Keratinocyte (primary cell): ENCODE measurements around the gene SETBP1. TPM values are rescaled to one million over a fixed set of nuclear protein-coding genes. Genes with fewer than 3 reads are reported as not detected.

Experiments
- DNase-seq: peaks from one replicate; pipeline ENCODE4 v3.0.0-alpha.2; 2011; ENCODE audit warnings: low read depth, missing footprints, low spot score
- FAIRE-seq: peaks from 2 replicates; lab custom pipeline; 2011; peaks lifted over from hg19 to GRCh38; lab: Jason Lieb, UNC
- H2AFZ ChIP-seq: 2 replicates; pipeline ENCODE4 v1.6.0; 2012; ENCODE audit warnings: low read length, control low read depth, inconsistent platforms; ENCODE audit not compliant: control insufficient read depth
- H3K27ac ChIP-seq: 2 replicates; pipeline ENCODE4 v1.5.1; 2011; ENCODE audit warnings: low read length; ENCODE audit not compliant: control insufficient read depth, insufficient read depth
- H3K27me3 ChIP-seq: 3 replicates; pipeline ENCODE4 v1.6.0; 2011; ENCODE audit warnings: low read length; ENCODE audit not compliant: control insufficient read depth, insufficient read depth; ENCODE audit errors: extremely low read depth
- H3K36me3 ChIP-seq, 2 experiments: 2 replicates in 1 of 2; 3 replicates in 1 of 2; pipeline ENCODE4 v1.5.1; 2011; ENCODE audit warnings: low read length in 2 of 2, mild to moderate bottlenecking in 1 of 2; ENCODE audit not compliant: control insufficient read depth in 2 of 2, insufficient read depth in 2 of 2; ENCODE audit errors: extremely low read depth in 1 of 2
- H3K4me1 ChIP-seq: 3 replicates; pipeline ENCODE4 v1.5.1; 2011; ENCODE audit warnings: low read length; ENCODE audit not compliant: control insufficient read depth, insufficient read depth; ENCODE audit errors: extremely low read depth
- H3K4me2 ChIP-seq: 3 replicates; pipeline ENCODE4 v1.6.0; 2011; ENCODE audit warnings: low read depth, low read length; ENCODE audit not compliant: control insufficient read depth, insufficient read depth; ENCODE audit errors: extremely low read depth
- H3K4me3 ChIP-seq, 3 experiments: fragments of 200-600 bp in 1 of 3; sonication (generic) in 1 of 3; 2 replicates in 2 of 3; 3 replicates in 1 of 3; pipeline ENCODE4 v1.5.1; 2011 to 2016; ENCODE audit warnings: low read length in 3 of 3, mild to moderate bottlenecking in 3 of 3, control low read depth in 2 of 3, inconsistent platforms in 1 of 3, low read depth in 1 of 3, mixed read lengths in 1 of 3, mixed run types in 1 of 3, moderate library complexity in 1 of 3; ENCODE audit not compliant: control insufficient read depth in 2 of 3, insufficient read depth in 2 of 3; ENCODE audit errors: extremely low read depth in 1 of 3
- H3K79me2 ChIP-seq: 2 replicates; pipeline ENCODE4 v1.6.0; 2012; ENCODE audit warnings: low read length; ENCODE audit not compliant: control insufficient read depth, insufficient read depth
- H3K9ac ChIP-seq: 3 replicates; pipeline ENCODE4 v1.6.0; 2011; ENCODE audit warnings: low read length; ENCODE audit not compliant: control insufficient read depth, insufficient read depth; ENCODE audit errors: extremely low read depth
- H3K9me1 ChIP-seq: 3 replicates; pipeline ENCODE4 v1.6.0; 2011; ENCODE audit warnings: low read length; ENCODE audit not compliant: control insufficient read depth, insufficient read depth; ENCODE audit errors: extremely low read depth
- H3K9me3 ChIP-seq: 2 replicates; pipeline ENCODE4 v1.5.1; 2012; ENCODE audit warnings: low read depth, low read length; ENCODE audit not compliant: control insufficient read depth
- H4K20me1 ChIP-seq: 3 replicates; pipeline ENCODE4 v1.6.0; 2011; ENCODE audit warnings: low read length; ENCODE audit not compliant: control insufficient read depth, insufficient read depth; ENCODE audit errors: extremely low read depth
- CTCF ChIP-seq, 3 experiments: IDR thresholded peaks in 1 of 3; conservative IDR thresholded peaks in 1 of 3; optimal IDR thresholded peaks in 1 of 3; 2 replicates in 2 of 3; 3 replicates in 1 of 3; pipeline versions ENCODE3 to v1.5.1; 2011; ENCODE audit warnings: low read length in 3 of 3, mild to moderate bottlenecking in 3 of 3, moderate library complexity in 2 of 3, control low read depth in 1 of 3, inconsistent platforms in 1 of 3; ENCODE audit not compliant: insufficient read depth in 2 of 3; ENCODE audit errors: extremely low read depth in 1 of 3
- EZH2 ChIP-seq: IDR thresholded peaks from one replicate; pipeline ENCODE4 v1.6.1; 2012; ENCODE audit warnings: inconsistent platforms, mild to moderate bottlenecking, low read length, moderate library complexity
- dilution Hi-C: fragments of 300-500 bp; cut with MboI; formaldehyde crosslinking; loops from one replicate; pipeline ENCODE4 v1.7.0; 2020; ENCODE audit warnings: low sequenced_read_pairs; ENCODE audit not compliant: extremely low pct_ligation_motif_present
- polyA plus RNA-seq, 5 experiments: library from polyadenylated mRNA; depleted of rRNA in 3 of 5; stranded (reverse) in 3 of 5; stranded (forward) in 1 of 5; unstranded in 1 of 5; fragments of >200 nt; gene quantifications; 1 replicate in 1 of 5; 2 replicates in 3 of 5; 3 replicates in 1 of 5; pipeline versions ENCODE4 v1.2.1 to v1.2.3, GENCODE V29; 2011 to 2012; ENCODE audit warnings: missing spikeins in 2 of 5, low read depth in 1 of 5, low replicate concordance in 1 of 5

The SETBP1 gene
- polyA plus RNA-seq, 1 donor (not counting 4 experiments of a cell fraction or from before 2014, with no cell fraction given) = 3.3 TPM

GRCh38 chr18:44681076-44681970, 635 bp downstream of the SETBP1 start:
- peak overlapping the region; percentile 81 for H2AFZ ChIP-seq
- H3K9me3 ChIP-seq = no peaks in the 10 kb centered on the region
- peak overlapping the region; percentile 67 to 82 (median 71) for H3K4me3 ChIP-seq
- H3K27ac ChIP-seq = peak overlapping the region; percentile 51
- H3K79me2 ChIP-seq = peaks cover 30% of the 10 kb centered on the region
- no peaks in the 10 kb centered on the region for H3K27me3 ChIP-seq
- FAIRE-seq = peak; percentile 53
- peak overlapping the region; percentile 92 for H3K4me2 ChIP-seq
- no peak for DNase-seq
- dilution Hi-C loops = no loop called here
- H4K20me1 ChIP-seq = no peaks in the 10 kb centered on the region
- H3K36me3 ChIP-seq = no peaks in the 10 kb centered on the region
- peaks cover 2% of the 10 kb centered on the region for H3K9me1 ChIP-seq
- peak overlapping the region; percentile 54 for H3K9ac ChIP-seq
- no peak for TF ChIP-seq EZH2
- no peak for TF ChIP-seq CTCF (optimal IDR thresholded peaks at IDR 0.05 in 1 of 3, IDR thresholded peaks at IDR 0.05 in 1 of 3, conservative IDR thresholded peaks at IDR 0.05 in 1 of 3; ENCODE audit: extremely low read depth in 1 of 3, insufficient read depth in 2 of 3, low read length in 3 of 3)
- H3K4me1 ChIP-seq = peaks cover 28% of the 10 kb centered on the region

DNA sequence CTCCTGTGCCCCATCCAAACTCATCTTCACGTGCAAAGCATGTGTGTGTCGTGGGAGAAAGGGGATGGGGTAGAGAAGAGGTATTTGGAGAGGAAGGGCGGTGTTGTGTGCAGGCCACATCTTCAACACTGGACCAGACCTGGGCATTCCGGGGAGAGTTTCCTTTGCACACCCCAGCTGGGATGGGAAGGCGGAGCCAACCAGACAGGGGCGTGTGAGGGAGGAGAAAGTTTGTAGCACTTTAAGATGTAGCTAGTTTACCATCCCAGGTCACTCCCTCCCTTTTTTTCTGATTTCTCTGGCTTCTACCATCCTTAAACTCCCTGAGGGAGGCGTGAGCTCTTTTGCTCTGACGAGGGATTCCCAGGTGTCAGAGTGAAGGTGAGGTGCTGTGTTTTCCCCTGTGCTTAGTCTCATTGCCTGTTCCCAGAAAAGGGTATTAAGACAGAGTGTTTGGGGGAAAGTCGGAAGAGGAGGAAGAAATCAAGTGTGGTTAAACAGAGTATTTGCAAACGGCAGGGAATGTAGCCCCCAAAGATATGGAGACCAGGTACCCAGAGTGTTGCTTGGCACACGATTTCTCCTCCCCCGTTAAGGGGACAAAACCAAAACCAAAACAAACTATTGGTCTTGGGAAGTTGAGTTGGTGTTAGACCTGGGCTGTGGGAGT, 1.6 kb downstream of the SETBP1 start:
- FAIRE-seq (peak; percentile 65), DNase-seq (no peak)
- peak overlapping the region; percentile 18 for H3K27ac ChIP-seq
- no peaks in the 10 kb centered on the region for H4K20me1 ChIP-seq
- H3K4me2 ChIP-seq = peak overlapping the region; percentile 92
- H3K4me1 ChIP-seq = peaks cover 28% of the 10 kb centered on the region
- no peak overlapping the region for H2AFZ ChIP-seq
- no peaks in the 10 kb centered on the region for H3K9me3 ChIP-seq
- peak overlapping the region; percentile 58 to 82 (median 67) for H3K4me3 ChIP-seq
- no peaks in the 10 kb centered on the region for H3K36me3 ChIP-seq
- TF ChIP-seq EZH2 (no peak), CTCF (optimal IDR thresholded peaks at IDR 0.05 in 1 of 3, IDR thresholded peaks at IDR 0.05 in 1 of 3, conservative IDR thresholded peaks at IDR 0.05 in 1 of 3; ENCODE audit: extremely low read depth in 1 of 3, insufficient read depth in 2 of 3, low read length in 3 of 3) (no peak)
- peaks cover 2% of the 10 kb centered on the region for H3K9me1 ChIP-seq
- H3K9ac ChIP-seq = no peak overlapping the region
- dilution Hi-C loops = no loop called here
- H3K27me3 ChIP-seq = no peaks in the 10 kb centered on the region
- peaks cover 34% of the 10 kb centered on the region for H3K79me2 ChIP-seq
